Measurements from ENCODE around the gene DENND4A. TPM values are rescaled to one million over a fixed set of nuclear protein-coding genes. Genes with fewer than 3 reads are reported as not detected.

Gene DENND4A
- total and polyA plus RNA-seq, 9 of the 15 experiments (the other 6 are each of a cell fraction or from before 2014, with no cell fraction given), result 6.8 to 32.3 (median 19.9) TPM

- no peaks in the 10 kb centered on the region for H3K79me2 ChIP-seq (ENCODE audit: control insufficient read depth, insufficient read depth, low read length)
- TF ChIP-seq ZNF707 (CRISPR knock-in tag; conservative IDR thresholded peaks at IDR 0.05), result no peak
- no peak for TF ChIP-seq ZNF395 (CRISPR knock-in tag; IDR thresholded peaks at IDR 0.05)
- TF ChIP-seq ZBTB49 (CRISPR knock-in tag; IDR thresholded peaks at IDR 0.05; ENCODE audit: borderline replicate concordance), result no peak
- no peak overlapping the region for H2AFZ ChIP-seq (ENCODE audit: low read depth, low read length)
- peaks cover 3% of the 10 kb centered on the region in 2 experiments; a peak in 3 of 5 replicates for H3K4me1 ChIP-seq (replicated peaks in 1 of 2; ENCODE audit: control insufficient read depth in 2 of 2, insufficient read depth in 2 of 2, low read length in 2 of 2)
- no peaks in the 10 kb centered on the region for H4K20me1 ChIP-seq (replicated peaks; ENCODE audit: control insufficient read depth, insufficient read depth, low read length)
- CTCF ChIA-PET (ENCODE audit: low intra/inter-chr PET ratio), result no interaction called here
- in situ Hi-C loops (cut with MboI), result loop anchor here (25.0 kb wide), 1 partner anchor 229 kb away; the partner anchor contains the start of gene RAB11A
- no peak overlapping the region for H3K4me3 ChIP-seq
- DNase-seq (ENCODE audit: extremely low read depth in 1 of 4, low spot score in 3 of 4) (no peak), ATAC-seq (no peak), FAIRE-seq (no peak)
- intact Hi-C loops (cut with micrococcal nuclease), result loop anchor here (10.0 kb wide), 1 partner anchor 319 kb away; no protein-coding TSS in a partner anchor
- no peaks in the 10 kb centered on the region for H3K9me1 ChIP-seq (ENCODE audit: control insufficient read depth, insufficient read depth, low read length)
- 57% methylated on average over 2 of the region's 2 CpGs for WGBS (ENCODE audit: insufficient coverage, low coverage, missing lambda C conversion rate)
- POLR2A ChIA-PET, result no interaction called here
- no peak overlapping the region for H3K27ac ChIP-seq (ENCODE audit: extremely low read depth, low read depth, low read length)
- no peaks in the 10 kb centered on the region for H3K27me3 ChIP-seq (ENCODE audit: control insufficient read depth in 2 of 2, insufficient read depth in 2 of 2, low read length in 2 of 2)
- no peaks in the 10 kb centered on the region for H3K9me3 ChIP-seq (replicated peaks; ENCODE audit: control insufficient read depth, insufficient read depth, low read depth, low read length)
- no peak overlapping the region for H3K4me2 ChIP-seq (ENCODE audit: insufficient read depth, low read length)
- H3K36me3 ChIP-seq (ENCODE audit: control insufficient read depth, insufficient read depth, low read length), result no peaks in the 10 kb centered on the region
- no peak overlapping the region for H3K9ac ChIP-seq (ENCODE audit: insufficient read depth in 1 of 2, low read depth in 2 of 2, low read length in 2 of 2)
- BruUV-seq (replicated peaks), result no TSS peak
Observed at GRCh38 chr15:65633752-65634151, 158.3 kb downstream of the DENND4A start.
